D721Med (cell line): Measurements from ENCODE around the gene SEH1L.

ENCODE experiments used
- DNase-seq: peaks from one replicate; pipeline ENCODE4 v3.0.0; 2011; ENCODE audit warnings: low spot score; ENCODE audit not compliant: insufficient read length
- FAIRE-seq: peaks from 2 replicates; lab custom pipeline; 2011; peaks lifted over from hg19 to GRCh38; lab: Jason Lieb, UNC
- TF ChIP-seq, protein P1 (sequence below): IDR thresholded peaks from 2 replicates; pipeline ENCODE4 v1.5.1; 2012; ENCODE audit warnings: mild to moderate bottlenecking, control low read depth; ENCODE audit not compliant: insufficient read depth; ENCODE audit errors: missing control alignments

The SEH1L gene

GRCh38 chr18:13006531-13007247 lies 58.9 kb downstream of the SEH1L start:
- FAIRE-seq = no peak
- no peak for DNase-seq
- TF ChIP-seq, protein P1, sequence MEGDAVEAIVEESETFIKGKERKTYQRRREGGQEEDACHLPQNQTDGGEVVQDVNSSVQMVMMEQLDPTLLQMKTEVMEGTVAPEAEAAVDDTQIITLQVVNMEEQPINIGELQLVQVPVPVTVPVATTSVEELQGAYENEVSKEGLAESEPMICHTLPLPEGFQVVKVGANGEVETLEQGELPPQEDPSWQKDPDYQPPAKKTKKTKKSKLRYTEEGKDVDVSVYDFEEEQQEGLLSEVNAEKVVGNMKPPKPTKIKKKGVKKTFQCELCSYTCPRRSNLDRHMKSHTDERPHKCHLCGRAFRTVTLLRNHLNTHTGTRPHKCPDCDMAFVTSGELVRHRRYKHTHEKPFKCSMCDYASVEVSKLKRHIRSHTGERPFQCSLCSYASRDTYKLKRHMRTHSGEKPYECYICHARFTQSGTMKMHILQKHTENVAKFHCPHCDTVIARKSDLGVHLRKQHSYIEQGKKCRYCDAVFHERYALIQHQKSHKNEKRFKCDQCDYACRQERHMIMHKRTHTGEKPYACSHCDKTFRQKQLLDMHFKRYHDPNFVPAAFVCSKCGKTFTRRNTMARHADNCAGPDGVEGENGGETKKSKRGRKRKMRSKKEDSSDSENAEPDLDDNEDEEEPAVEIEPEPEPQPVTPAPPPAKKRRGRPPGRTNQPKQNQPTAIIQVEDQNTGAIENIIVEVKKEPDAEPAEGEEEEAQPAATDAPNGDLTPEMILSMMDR = no peak

DNA sequence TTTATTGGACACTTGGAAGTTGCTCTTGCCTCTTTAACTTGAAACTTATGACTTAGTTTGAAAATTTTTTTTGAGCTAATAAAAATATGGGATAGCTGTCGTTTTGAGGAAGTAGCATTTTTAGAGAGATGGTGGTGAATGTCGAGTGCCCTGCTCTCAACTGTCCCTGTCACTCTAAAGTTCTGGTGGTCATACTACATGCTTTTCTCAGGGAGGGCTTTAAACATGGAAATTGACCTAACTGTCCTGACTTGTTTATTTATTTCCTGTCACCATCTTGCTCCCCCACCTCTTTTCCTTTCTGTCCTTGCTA lies 59.4 kb downstream of the SEH1L start:
- FAIRE-seq (no peak), DNase-seq (no peak)
- TF ChIP-seq, protein P1 = no peak

DNA sequence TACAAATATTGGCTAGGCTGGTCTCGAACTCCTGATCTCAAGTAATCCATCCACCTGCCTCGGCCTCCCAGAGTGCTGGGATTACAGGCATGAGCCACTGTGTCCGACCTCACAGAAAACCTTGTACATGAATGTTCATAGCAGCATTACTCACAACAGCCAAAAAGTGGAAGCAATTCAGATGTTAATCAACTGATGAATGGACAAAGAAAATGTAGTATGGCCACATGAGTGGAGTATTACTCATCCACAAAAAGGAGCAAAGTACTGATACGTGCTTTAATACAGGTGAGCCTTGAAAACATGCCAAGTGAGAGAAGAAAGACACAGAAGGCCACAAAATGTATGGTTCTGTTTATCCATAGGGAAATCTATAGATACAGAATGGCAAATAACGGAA lies 63.9 kb downstream of the SEH1L start:
- DNase-seq (no peak), FAIRE-seq (no peak)
- TF ChIP-seq, protein P1 = no peak

- FAIRE-seq = no peak
- TF ChIP-seq, protein P1 = no peak
- no peak for DNase-seq
Observed at GRCh38 chr18:13014232-13014631, 66.4 kb downstream of the SEH1L start.

DNA sequence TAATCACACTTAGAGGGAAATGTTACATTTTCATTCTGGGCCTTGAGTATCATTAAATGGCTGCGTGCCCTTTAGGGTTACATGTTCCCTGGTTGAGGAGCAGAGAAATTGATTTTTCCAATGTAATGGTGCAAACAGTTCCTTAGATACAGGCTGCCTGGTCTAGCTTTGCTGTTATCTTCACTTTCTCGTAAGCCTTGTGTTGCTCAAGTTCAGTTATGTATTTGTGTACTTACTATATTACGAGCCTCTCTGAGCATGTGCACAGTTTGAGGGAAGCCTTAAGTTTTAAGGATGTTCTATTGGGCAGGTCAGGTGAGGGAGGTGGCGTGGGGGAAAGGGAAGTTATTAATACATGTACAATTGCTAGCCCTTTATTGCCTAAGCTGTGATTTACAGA lies 67.0 kb downstream of the SEH1L start:
- FAIRE-seq (no peak), DNase-seq (no peak)
- TF ChIP-seq, protein P1 = no peak

GRCh38 chr18:13017247-13017875 lies 69.5 kb downstream of the SEH1L start:
- TF ChIP-seq, protein P1 = no peak
- no peak for DNase-seq
- FAIRE-seq = no peak

GRCh38 chr18:13018374-13018773 lies 70.6 kb downstream of the SEH1L start:
- FAIRE-seq = no peak

More at GRCh38 chr18:13018374-13018773, 70.6 kb downstream of the SEH1L start:
- DNase-seq = no peak
- TF ChIP-seq, protein P1 = no peak
